AG04449 (cell line): ENCODE measurements around the gene RNF169.

Experiments used
- CTCF ChIA-PET: fragments of 350-600 bp; formaldehyde crosslinking; extraction: SDS; loops from one replicate; lab custom pipeline; 2021; ENCODE audit warnings: antibody characterized with exemption; lab: Yijun Ruan, JAX
- POLR2A ChIA-PET: fragments of 400-600, 350-600 bp; formaldehyde crosslinking; extraction: SDS; loops from one replicate; lab custom pipeline; 2020; ENCODE audit warnings: antibody characterized with exemption, inconsistent platforms; lab: Yijun Ruan, JAX
- DNase-seq: peaks from one replicate; pipeline ENCODE4 v3.0.0-alpha.2; 2010; ENCODE audit warnings: low read depth, low spot score
- H3K4me3 ChIP-seq: 2 replicates; pipeline ENCODE4 v1.5.1; 2011; ENCODE audit warnings: low read depth, mild to moderate bottlenecking, control low read depth, low read length
- TF ChIP-seq, protein P1 (sequence below): IDR thresholded peaks from one replicate; pipeline ENCODE4 v1.5.1; 2011; ENCODE audit warnings: mild to moderate bottlenecking, moderate library complexity, low read length, control low read depth, inconsistent platforms; ENCODE audit not compliant: insufficient read depth; ENCODE audit errors: missing control alignments

RNF169 gene

DNA sequence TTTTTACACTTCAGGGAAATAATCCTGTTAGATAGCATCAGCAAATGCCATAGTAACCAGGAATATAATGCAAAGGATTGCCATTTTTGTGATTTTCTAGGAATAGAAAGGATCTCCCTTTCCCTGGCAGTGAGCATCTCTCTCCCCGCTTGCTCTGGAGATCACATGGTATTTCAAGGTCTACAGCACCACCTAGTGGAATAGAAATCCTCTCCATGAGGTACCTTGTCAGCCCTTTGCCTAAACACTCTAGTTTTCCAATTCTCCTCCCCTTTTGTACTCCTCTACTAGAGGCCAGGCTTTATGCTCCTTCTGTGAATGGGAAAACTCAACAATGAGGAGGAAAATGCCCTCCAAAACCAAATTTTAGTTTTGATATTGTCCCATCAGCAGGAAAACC lies 121.8 kb downstream of the RNF169 start:
- no peak for DNase-seq
- no peak overlapping the region for H3K4me3 ChIP-seq
- ChIA-PET CTCF (interaction anchor here (1.4 to 1.9 kb wide), 3 partner anchors 12 to 418 kb away, joined by 4 to 7 read pairs (median 5); no protein-coding TSS in a partner anchor), POLR2A (no interaction called here)
- TF ChIP-seq, protein P1, sequence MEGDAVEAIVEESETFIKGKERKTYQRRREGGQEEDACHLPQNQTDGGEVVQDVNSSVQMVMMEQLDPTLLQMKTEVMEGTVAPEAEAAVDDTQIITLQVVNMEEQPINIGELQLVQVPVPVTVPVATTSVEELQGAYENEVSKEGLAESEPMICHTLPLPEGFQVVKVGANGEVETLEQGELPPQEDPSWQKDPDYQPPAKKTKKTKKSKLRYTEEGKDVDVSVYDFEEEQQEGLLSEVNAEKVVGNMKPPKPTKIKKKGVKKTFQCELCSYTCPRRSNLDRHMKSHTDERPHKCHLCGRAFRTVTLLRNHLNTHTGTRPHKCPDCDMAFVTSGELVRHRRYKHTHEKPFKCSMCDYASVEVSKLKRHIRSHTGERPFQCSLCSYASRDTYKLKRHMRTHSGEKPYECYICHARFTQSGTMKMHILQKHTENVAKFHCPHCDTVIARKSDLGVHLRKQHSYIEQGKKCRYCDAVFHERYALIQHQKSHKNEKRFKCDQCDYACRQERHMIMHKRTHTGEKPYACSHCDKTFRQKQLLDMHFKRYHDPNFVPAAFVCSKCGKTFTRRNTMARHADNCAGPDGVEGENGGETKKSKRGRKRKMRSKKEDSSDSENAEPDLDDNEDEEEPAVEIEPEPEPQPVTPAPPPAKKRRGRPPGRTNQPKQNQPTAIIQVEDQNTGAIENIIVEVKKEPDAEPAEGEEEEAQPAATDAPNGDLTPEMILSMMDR, result peak; percentile 29

DNA sequence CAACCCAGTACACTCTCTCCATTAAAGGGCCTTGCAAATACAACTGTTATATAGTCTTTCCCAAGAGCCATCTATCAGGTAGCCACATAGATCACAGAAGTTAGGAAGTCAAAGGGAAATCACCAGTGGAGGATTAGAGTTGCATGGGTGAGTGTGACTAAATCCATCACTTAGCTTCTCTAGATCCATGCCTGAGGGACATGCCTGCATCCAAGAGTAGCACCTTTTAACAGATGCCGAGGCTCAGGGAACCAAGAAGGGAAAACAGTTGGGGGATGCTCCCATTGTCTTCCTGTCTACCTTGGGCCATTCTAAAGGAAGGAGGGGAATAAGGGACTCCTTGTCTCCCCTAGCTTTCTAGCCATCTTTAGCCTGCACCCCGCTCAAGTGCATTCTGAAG lies 122.4 kb downstream of the RNF169 start:
- TF ChIP-seq, protein P1, result no peak
- no peak for DNase-seq
- ChIA-PET POLR2A (no interaction called here), CTCF (interaction anchor here (0.7 to 1.4 kb wide), 6 partner anchors 13 to 421 kb away, joined by 3 to 5 read pairs (median 4); no protein-coding TSS in a partner anchor)
- H3K4me3 ChIP-seq, result no peak overlapping the region

DNA sequence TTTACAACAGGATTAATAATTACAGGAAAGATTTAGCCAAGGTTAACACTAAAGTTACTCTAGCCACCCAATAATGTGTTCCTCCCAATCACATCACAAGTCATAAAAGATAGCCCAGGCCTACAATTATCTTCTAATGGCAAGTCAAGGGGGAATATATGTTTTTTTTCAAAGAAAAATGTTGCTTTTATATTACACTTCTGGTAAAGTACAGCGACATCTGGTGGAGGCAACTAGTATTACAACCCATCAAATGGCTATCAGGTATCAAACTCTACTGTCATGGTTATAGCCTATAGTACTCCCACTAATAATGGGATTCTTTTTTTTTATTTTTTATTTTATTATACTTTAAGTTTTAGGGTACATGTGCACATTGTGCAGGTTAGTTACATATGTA lies 128.5 kb downstream of the RNF169 start:
- DNase-seq, result no peak
- TF ChIP-seq, protein P1, result peak; percentile 17
- ChIA-PET POLR2A (no interaction called here), CTCF (no interaction called here)
- H3K4me3 ChIP-seq, result no peak overlapping the region
